Measurements from ENCODE around the gene CXCL17.

CXCL17 gene

DNA sequence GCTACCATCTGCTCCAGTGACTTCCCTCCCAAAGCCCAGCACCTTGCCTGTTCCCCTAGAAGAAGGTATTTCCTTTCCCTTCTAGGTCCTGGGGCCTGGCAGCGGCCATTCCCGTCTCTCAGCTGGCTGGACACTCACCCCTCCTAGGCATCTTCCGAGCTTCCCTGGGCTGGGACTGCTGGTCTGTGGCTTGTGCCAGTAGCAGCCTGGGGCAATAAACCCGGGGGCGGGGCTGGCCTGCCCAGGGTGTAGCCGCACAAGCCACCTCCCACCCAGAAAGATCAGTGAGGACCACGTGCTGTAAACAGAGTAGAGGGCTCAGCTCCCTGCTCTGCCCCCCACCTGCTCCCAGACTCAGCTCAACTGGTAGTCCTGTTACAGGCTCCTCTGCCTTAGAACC, 30.5 kb downstream of the CXCL17 start:
- no CpG with 5 or more reads among the region's 7 CpGs for WGBS (ENCODE audit: insufficient coverage, insufficient read length)
- no peaks in the 10 kb centered on the region for H3K9me3 ChIP-seq (ENCODE audit: control insufficient read depth, insufficient read depth, low read length)
- H3K4me1 ChIP-seq (ENCODE audit: control insufficient read depth, insufficient read depth, low read length): no peaks in the 10 kb centered on the region; the same call in 1 of the 2 replicates
- H3K27me3 ChIP-seq (ENCODE audit: control insufficient read depth, insufficient read depth, low read length): 0 out of 2 replicates have a peak, but pooled peaks cover 1% of the 10 kb centered on the region
- H3K4me3 ChIP-seq (ENCODE audit: low read length): no peak overlapping the region
- H3K27ac ChIP-seq (ENCODE audit: low read length): no peak overlapping the region
- no peaks in the 10 kb centered on the region for H3K36me3 ChIP-seq (ENCODE audit: control insufficient read depth, insufficient read depth, low read length)
- DNase-seq (ENCODE audit: low read depth, low spot score): no peak

DNA sequence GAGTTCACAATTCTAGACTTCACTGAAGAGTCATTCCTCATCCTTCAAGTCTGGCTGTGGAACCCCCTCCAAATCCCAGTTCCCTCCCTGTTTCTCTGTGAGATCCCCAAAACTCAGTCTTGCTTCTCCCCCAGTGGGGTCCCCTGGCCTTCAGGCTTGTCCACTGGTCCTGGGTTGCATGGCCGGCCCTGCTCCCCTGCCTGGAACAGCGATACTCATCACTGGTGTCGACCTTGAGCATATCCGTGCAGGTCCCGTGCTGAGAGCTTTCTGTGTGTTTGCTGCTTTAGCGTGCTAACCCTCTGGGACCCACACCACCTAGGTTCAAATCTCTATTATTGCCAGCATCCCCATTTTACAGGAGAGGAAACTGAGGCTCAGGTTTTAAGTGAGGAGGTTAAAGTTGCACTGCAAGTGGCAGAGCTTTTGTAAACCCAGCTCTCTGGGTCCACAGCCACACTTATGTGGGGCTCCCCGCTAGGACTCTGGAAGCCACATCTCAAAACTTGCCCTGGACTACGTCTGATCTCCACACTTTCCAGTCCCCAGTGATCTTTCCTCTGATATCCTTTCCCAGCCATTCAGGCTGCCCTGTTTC, 31.1 kb downstream of the CXCL17 start:
- H3K27ac ChIP-seq (ENCODE audit: low read length): no peak overlapping the region
- WGBS (ENCODE audit: insufficient coverage, insufficient read length): no CpG with 5 or more reads among the region's 8 CpGs
- H3K9me3 ChIP-seq (ENCODE audit: control insufficient read depth, insufficient read depth, low read length): no peaks in the 10 kb centered on the region
- H3K4me3 ChIP-seq (ENCODE audit: low read length): no peak overlapping the region
- no peaks in the 10 kb centered on the region for H3K36me3 ChIP-seq (ENCODE audit: control insufficient read depth, insufficient read depth, low read length)
- no peaks in the 10 kb centered on the region; the same call in 1 of the 2 replicates for H3K4me1 ChIP-seq (ENCODE audit: control insufficient read depth, insufficient read depth, low read length)
- H3K27me3 ChIP-seq (ENCODE audit: control insufficient read depth, insufficient read depth, low read length): 0 out of 2 replicates have a peak, but pooled peaks cover 1% of the 10 kb centered on the region
- no peak for DNase-seq (ENCODE audit: low read depth, low spot score)

DNA sequence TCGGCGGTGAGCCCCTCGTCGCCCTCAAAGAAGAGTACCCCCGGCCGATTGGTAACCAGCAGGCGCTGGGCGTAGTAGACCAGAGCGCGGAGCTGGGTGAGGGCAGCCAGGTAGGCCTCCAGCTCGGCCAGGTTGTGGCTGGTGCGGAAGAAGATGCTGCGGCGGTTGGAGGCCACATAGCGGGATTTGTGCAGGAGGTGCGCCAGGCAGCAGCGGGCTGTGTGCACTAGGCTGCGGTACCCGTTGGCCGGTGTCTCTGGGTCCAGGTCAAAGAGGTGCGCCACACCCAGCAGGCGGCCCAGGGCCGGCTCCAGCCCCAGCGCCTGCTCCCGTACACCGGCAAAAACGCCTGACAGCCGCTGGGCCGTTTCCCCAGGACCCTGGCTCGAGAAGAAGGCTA, 32.4 kb downstream of the CXCL17 start:
- DNase-seq (ENCODE audit: low read depth, low spot score): no peak
- Histone ChIP-seq H3K27ac (ENCODE audit: low read length) (no peak overlapping the region), H3K4me1 (ENCODE audit: control insufficient read depth, insufficient read depth, low read length) (no peaks in the 10 kb centered on the region; the same call in 1 of the 2 replicates), H3K27me3 (ENCODE audit: control insufficient read depth, insufficient read depth, low read length) (0 out of 2 replicates have a peak, but pooled peaks cover 1% of the 10 kb centered on the region), H3K36me3 (ENCODE audit: control insufficient read depth, insufficient read depth, low read length) (no peaks in the 10 kb centered on the region), H3K4me3 (ENCODE audit: low read length) (no peak overlapping the region), H3K9me3 (ENCODE audit: control insufficient read depth, insufficient read depth, low read length) (no peaks in the 10 kb centered on the region)
- no CpG with 5 or more reads among the region's 30 CpGs for WGBS (ENCODE audit: insufficient coverage, insufficient read length)

DNA sequence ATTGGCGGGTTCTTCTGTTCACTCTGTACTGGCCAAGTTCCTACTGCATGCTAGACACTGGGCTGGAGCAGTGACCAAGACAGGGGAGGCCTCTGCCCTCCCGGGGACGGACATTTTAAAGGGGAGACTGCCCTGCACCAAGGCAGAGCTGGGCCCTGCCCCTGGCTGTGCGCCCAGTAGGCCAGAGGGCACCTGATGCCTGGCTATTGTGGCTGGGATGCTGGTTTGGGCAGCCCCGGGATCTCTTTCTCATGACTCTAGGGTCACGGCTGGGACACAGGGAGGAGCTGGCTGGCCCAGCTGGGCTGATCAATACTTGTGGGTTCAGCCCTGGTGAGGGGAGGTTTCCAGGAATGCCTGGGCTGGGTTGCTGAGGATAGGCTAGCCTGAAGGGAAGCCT, 33.3 kb downstream of the CXCL17 start:
- no CpG with 5 or more reads among the region's 6 CpGs for WGBS (ENCODE audit: insufficient coverage, insufficient read length)
- no peak for DNase-seq (ENCODE audit: low read depth, low spot score)
- H3K4me1 ChIP-seq (ENCODE audit: control insufficient read depth, insufficient read depth, low read length): no peaks in the 10 kb centered on the region; the same call in 1 of the 2 replicates
- H3K4me3 ChIP-seq (ENCODE audit: low read length): no peak overlapping the region
- no peaks in the 10 kb centered on the region for H3K9me3 ChIP-seq (ENCODE audit: control insufficient read depth, insufficient read depth, low read length)
- H3K27me3 ChIP-seq (ENCODE audit: control insufficient read depth, insufficient read depth, low read length): 0 out of 2 replicates have a peak, but pooled peaks cover 1% of the 10 kb centered on the region
- H3K27ac ChIP-seq (ENCODE audit: low read length): no peak overlapping the region
- H3K36me3 ChIP-seq (ENCODE audit: control insufficient read depth, insufficient read depth, low read length): 0 out of 2 replicates have a peak, but pooled peaks cover 2% of the 10 kb centered on the region

DNA sequence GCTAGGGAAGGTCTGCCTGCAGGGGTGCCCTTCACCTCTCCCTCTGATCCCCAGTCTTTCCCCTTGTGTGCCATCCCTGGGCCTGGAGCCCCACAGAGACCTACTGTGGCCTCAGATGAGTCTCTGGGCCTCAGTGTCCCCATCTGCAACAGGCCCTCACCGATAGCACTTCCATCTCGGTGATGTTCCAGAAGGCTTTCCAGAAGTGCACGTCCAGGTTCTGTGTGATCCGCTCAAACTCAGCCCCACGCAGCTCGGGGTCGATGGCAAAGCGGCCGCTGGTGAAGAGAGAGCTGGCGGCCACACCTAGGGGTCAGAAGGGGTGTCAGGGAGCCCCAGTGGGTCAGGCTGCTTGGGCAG, 35.0 kb downstream of the CXCL17 start:
- H3K4me3 ChIP-seq (ENCODE audit: low read length): no peak overlapping the region
- H3K4me1 ChIP-seq (ENCODE audit: control insufficient read depth, insufficient read depth, low read length): no peaks in the 10 kb centered on the region; the same call in 1 of the 2 replicates
- no peaks in the 10 kb centered on the region for H3K9me3 ChIP-seq (ENCODE audit: control insufficient read depth, insufficient read depth, low read length)
- H3K27ac ChIP-seq (ENCODE audit: low read length): no peak overlapping the region
- H3K27me3 ChIP-seq (ENCODE audit: control insufficient read depth, insufficient read depth, low read length): no peaks in the 10 kb centered on the region
- 0 out of 2 replicates have a peak, but pooled peaks cover 2% of the 10 kb centered on the region for H3K36me3 ChIP-seq (ENCODE audit: control insufficient read depth, insufficient read depth, low read length)
- WGBS (ENCODE audit: insufficient coverage, insufficient read length): no CpG with 5 or more reads among the region's 10 CpGs
- DNase-seq (ENCODE audit: low read depth, low spot score): no peak

DNA sequence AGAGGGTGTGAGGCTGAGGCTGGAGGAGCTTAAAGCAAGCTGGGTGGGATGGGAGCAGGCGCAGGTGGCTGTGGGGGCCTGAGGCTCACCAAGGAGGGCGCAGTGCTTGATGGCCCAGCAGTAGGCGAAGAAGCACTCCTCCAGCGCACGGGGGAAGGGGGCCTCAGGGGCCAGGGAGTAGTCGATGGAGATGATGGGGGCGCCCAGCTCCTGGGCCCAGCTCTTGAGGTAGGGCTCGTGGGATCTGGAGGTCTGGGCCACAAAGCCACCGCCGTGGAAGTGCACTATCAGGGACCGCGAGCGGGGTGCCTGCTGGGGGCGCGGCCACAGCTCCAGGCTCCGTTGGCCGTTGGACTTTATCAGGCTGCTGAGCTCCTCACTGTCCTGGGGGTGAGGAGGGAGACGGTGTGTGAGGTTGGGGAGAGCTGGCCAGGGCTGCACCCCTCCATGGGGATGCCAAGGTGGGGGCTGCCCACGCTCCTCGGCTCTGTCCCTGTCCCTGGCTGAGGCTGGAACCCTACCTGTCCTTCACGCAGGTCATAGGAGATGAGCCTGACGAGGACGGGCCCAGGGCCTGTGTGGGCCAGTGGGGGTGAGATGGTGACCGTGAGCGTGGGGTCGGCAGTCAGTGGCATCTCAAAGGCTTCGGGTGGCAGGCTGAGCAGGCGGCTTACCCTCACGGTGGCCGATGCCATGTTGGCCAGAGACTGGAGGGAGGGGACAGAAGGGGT, 35.5 kb downstream of the CXCL17 start:
- Histone ChIP-seq H3K9me3 (ENCODE audit: control insufficient read depth, insufficient read depth, low read length) (no peaks in the 10 kb centered on the region), H3K27me3 (ENCODE audit: control insufficient read depth, insufficient read depth, low read length) (no peaks in the 10 kb centered on the region), H3K4me1 (ENCODE audit: control insufficient read depth, insufficient read depth, low read length) (peaks cover 1% of the 10 kb centered on the region; the same call in 1 of the 2 replicates), H3K4me3 (ENCODE audit: low read length) (no peak overlapping the region), H3K27ac (ENCODE audit: low read length) (no peak overlapping the region), H3K36me3 (ENCODE audit: control insufficient read depth, insufficient read depth, low read length) (0 out of 2 replicates have a peak, but pooled peaks cover 2% of the 10 kb centered on the region)
- DNase-seq (ENCODE audit: low read depth, low spot score): no peak
- WGBS (ENCODE audit: insufficient coverage, insufficient read length): no CpG with 5 or more reads among the region's 30 CpGs

DNA sequence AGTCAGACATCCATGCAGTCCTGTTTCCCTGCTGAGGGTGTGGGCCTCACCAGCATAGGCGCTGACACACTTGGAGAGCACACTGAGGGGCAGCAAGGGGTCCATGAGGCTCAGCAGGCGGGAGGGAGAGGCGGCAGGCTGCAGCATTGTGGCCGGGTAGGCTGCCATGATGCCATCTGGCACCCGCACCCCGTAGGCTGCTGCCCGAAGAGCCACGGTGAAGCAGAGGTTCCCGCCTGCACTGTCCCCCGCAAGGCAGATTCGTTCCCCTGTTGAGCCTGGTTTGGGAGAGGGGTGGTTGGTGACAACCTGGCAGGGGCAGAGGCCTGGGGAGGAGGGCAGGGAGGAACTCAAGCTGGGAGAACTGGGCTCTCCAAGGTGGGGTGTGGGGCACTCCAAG, 36.6 kb downstream of the CXCL17 start:
- H3K27me3 ChIP-seq (ENCODE audit: control insufficient read depth, insufficient read depth, low read length): no peaks in the 10 kb centered on the region
- H3K4me3 ChIP-seq (ENCODE audit: low read length): no peak overlapping the region
- no peak overlapping the region for H3K27ac ChIP-seq (ENCODE audit: low read length)
- H3K36me3 ChIP-seq (ENCODE audit: control insufficient read depth, insufficient read depth, low read length): 0 out of 2 replicates have a peak, but pooled peaks cover 2% of the 10 kb centered on the region
- no peaks in the 10 kb centered on the region for H3K9me3 ChIP-seq (ENCODE audit: control insufficient read depth, insufficient read depth, low read length)
- DNase-seq (ENCODE audit: low read depth, low spot score): no peak
- WGBS (ENCODE audit: insufficient coverage, insufficient read length): no CpG with 5 or more reads among the region's 11 CpGs
- peaks cover 1% of the 10 kb centered on the region; the same call in 1 of the 2 replicates for H3K4me1 ChIP-seq (ENCODE audit: control insufficient read depth, insufficient read depth, low read length)

DNA sequence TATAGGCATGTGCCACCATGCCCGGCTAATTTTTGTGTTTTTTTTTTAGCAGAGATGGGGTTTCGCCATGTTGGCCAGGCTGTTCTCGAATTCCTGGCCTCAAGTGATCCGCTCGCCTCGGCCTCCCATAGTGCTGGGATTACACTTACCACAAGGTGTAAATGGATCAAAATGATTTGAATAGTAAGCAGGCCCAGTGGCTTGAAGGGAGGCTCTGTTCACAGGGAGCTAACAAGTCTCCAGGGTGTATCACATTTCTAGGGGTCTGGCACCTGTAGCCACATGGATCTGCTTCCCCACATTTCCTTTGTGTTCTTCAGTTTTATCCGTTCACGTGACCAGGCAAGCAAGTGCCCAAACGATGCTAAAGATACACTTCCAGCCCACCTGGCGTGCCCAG, 39.2 kb downstream of the CXCL17 start:
- peaks cover 1% of the 10 kb centered on the region; the same call in 1 of the 2 replicates for H3K4me1 ChIP-seq (ENCODE audit: control insufficient read depth, insufficient read depth, low read length)
- no peak overlapping the region for H3K27ac ChIP-seq (ENCODE audit: low read length)
- H3K36me3 ChIP-seq (ENCODE audit: control insufficient read depth, insufficient read depth, low read length): 0 out of 2 replicates have a peak, but pooled peaks cover 2% of the 10 kb centered on the region
- H3K4me3 ChIP-seq (ENCODE audit: low read length): no peak overlapping the region
- H3K9me3 ChIP-seq (ENCODE audit: control insufficient read depth, insufficient read depth, low read length): no peaks in the 10 kb centered on the region
- no CpG with 5 or more reads among the region's 10 CpGs for WGBS (ENCODE audit: insufficient coverage, insufficient read length)
- H3K27me3 ChIP-seq (ENCODE audit: control insufficient read depth, insufficient read depth, low read length): no peaks in the 10 kb centered on the region
- no peak for DNase-seq (ENCODE audit: low read depth, low spot score)

DNA sequence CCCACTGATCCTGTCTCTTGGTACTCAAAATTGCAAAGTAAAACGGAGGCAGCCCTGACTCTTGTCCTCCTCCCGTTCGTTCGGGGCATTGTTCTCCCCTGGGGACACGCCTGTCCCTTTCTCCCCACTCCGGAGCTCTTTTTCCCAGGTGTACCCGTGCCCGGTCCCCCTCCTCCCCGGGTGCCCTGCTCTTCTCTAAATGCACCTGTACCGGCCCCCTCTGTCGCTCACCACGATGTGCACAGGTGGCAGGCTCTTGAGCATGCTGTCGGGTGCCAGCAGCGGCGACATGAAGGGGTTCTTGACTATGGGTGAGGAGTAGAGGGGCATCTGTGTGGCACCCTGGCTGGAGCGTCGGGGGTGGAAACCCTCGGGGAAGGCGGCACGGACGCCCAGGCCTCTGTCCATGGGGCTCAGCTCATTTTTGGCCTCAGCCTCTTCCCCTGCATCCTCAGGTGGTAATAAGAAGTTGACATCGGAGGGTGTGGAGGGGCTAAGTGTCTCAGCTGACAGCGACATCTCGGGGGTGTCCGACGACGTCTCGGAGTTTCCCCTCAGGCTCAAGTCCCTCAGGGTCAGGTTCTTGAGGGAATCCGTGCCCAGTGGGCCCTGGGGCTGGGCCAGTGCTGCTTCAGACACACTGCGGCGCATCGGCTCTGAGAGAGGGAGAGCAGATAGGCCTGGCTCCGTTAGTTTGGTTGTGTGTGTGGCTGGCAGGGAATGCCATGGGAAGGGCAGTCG, 40.2 kb downstream of the CXCL17 start:
- DNase-seq (ENCODE audit: low read depth, low spot score): no peak
- H3K36me3 ChIP-seq (ENCODE audit: control insufficient read depth, insufficient read depth, low read length): 0 out of 2 replicates have a peak, but pooled peaks cover 2% of the 10 kb centered on the region
- H3K4me1 ChIP-seq (ENCODE audit: control insufficient read depth, insufficient read depth, low read length): peaks cover 4% of the 10 kb centered on the region
- no CpG with 5 or more reads among the region's 34 CpGs for WGBS (ENCODE audit: insufficient coverage, insufficient read length)
- no peak overlapping the region for H3K27ac ChIP-seq (ENCODE audit: low read length)
- no peaks in the 10 kb centered on the region for H3K9me3 ChIP-seq (ENCODE audit: control insufficient read depth, insufficient read depth, low read length)
- peak overlapping the region; percentile 64; the same call in 1 of the 2 replicates for H3K4me3 ChIP-seq (ENCODE audit: low read length)
- no peaks in the 10 kb centered on the region for H3K27me3 ChIP-seq (ENCODE audit: control insufficient read depth, insufficient read depth, low read length)
